A549 (cell line): ENCODE data around the gene MIOX. TPM values are rescaled to one million over a fixed set of nuclear protein-coding genes. Genes with fewer than 3 reads are reported as not detected.

Experiments
- ATAC-seq, 2 experiments: fragments of 200-7000 bp in 1 of 2; fragments of >200 bp in 1 of 2; cut with Nextera tagmentation in 1 of 2; cut with Tn5 transposase in 1 of 2; 3 replicates each; pipeline versions ENCODE4 v1.8.0 to v1.9.1; 2018 to 2020; ENCODE audit warnings: mild to moderate bottlenecking in 1 of 2, moderate library complexity in 1 of 2
- CTCF ChIA-PET: fragments of 300-600 bp; sonication (Branson Sonifier 250); formaldehyde crosslinking; extraction: SDS; loops from one replicate; lab custom pipeline; 2021; ENCODE audit warnings: antibody characterized with exemption, inconsistent platforms; lab: Yijun Ruan, JAX
- POLR2A ChIA-PET: fragments of 350-600 bp; formaldehyde crosslinking; extraction: SDS; loops from one replicate; lab custom pipeline; 2021; ENCODE audit warnings: antibody characterized with exemption, inconsistent platforms; lab: Yijun Ruan, JAX
- DNase-seq, 2 experiments: peaks; one replicate each; pipeline versions ENCODE4 v3.0.0 to v3.0.0-alpha.2; 2011 to 2016; ENCODE audit warnings: low read depth in 1 of 2, low spot score in 1 of 2
- FAIRE-seq: peaks from 2 replicates; lab custom pipeline; 2011; peaks lifted over from hg19 to GRCh38; lab: Jason Lieb, UNC
- H3K27ac ChIP-seq, 2 experiments: fragments of >200 bp; sonication (Bioruptor Twin); formaldehyde crosslinking; 3 replicates each; pipeline ENCODE4 v1.5.1; 2016 to 2017
- H3K4me1 ChIP-seq: fragments of >200 bp; sonication (Bioruptor Twin); formaldehyde crosslinking; 3 replicates; pipeline ENCODE4 v1.6.1; 2016
- H3K4me2 ChIP-seq: fragments of >200 bp; sonication (Bioruptor Twin); formaldehyde crosslinking; 3 replicates; pipeline ENCODE4 v1.6.1; 2016
- H3K4me3 ChIP-seq: fragments of >200 bp; sonication (Bioruptor Twin); formaldehyde crosslinking; 3 replicates; pipeline ENCODE4 v1.5.1; 2016
- H3K9me3 ChIP-seq: fragments of >200 bp; sonication (Bioruptor Twin); formaldehyde crosslinking; 3 replicates; pipeline ENCODE4 v1.6.1; 2016
- CEBPB ChIP-seq, 2 experiments: fragments of >200 bp in 1 of 2; sonication (Bioruptor Twin) in 1 of 2; formaldehyde crosslinking in 1 of 2; IDR thresholded peaks; 2 replicates each; pipeline ENCODE4 v1.6.1; 2012 to 2016
- CHD4 ChIP-seq: fragments of 200-600 bp; sonication (generic); IDR thresholded peaks from 2 replicates; pipeline ENCODE4 v1.6.1; 2016; ENCODE audit warnings: antibody characterized with exemption, mild to moderate bottlenecking, borderline replicate concordance
- CTCF ChIP-seq: fragments of >200 bp; sonication (Bioruptor Twin); formaldehyde crosslinking; IDR thresholded peaks from 3 replicates; pipeline ENCODE4 v1.5.1; 2016
- ESRRA ChIP-seq: fragments of 150-350 bp; IDR thresholded peaks from 2 replicates; pipeline ENCODE4 v1.6.1; 2014; ENCODE audit warnings: mild to moderate bottlenecking, low read length, borderline replicate concordance
- FOSL2 ChIP-seq, 2 experiments: fragments of 450-650 bp in 1 of 2; fragments of >200 bp in 1 of 2; sonication (Bioruptor Twin) in 1 of 2; formaldehyde crosslinking; IDR thresholded peaks; 2 replicates each; pipeline versions ENCODE4 v1.5.0 to v1.6.1; 2016 to 2020; ENCODE audit warnings: mild to moderate bottlenecking in 1 of 2, moderate library complexity in 1 of 2
- HMGXB4 ChIP-seq: fragments of 250-450 bp; sonication (Bioruptor Pico); IDR thresholded peaks from 2 replicates; pipeline ENCODE4 v1.5.0; 2021; ENCODE audit warnings: mild to moderate bottlenecking, moderate library complexity, borderline replicate concordance
- HOXB5 ChIP-seq: fragments of 250-450 bp; sonication (Bioruptor Pico); IDR thresholded peaks from 2 replicates; pipeline ENCODE4 v1.5.0; 2020; ENCODE audit warnings: mild to moderate bottlenecking, moderate library complexity
- MAFK ChIP-seq: fragments of 450-650 bp; IDR thresholded peaks from 2 replicates; pipeline ENCODE4 v1.6.1; 2014; ENCODE audit not compliant: partially characterized antibody
- MAX ChIP-seq: IDR thresholded peaks from 2 replicates; pipeline ENCODE4 v1.6.1; 2012
- MYC ChIP-seq: IDR thresholded peaks from 2 replicates; pipeline ENCODE4 v1.6.1; 2012; ENCODE audit warnings: mild to moderate bottlenecking, inconsistent platforms, low read length, improper control_type of control experiment, borderline replicate concordance
- NFE2L2 ChIP-seq: fragments of 150-350 bp; conservative IDR thresholded peaks from 2 replicates; pipeline ENCODE4 v1.6.1; 2014; ENCODE audit warnings: low read length
- POLR2AphosphoS2 ChIP-seq: conservative IDR thresholded peaks from 2 replicates; pipeline ENCODE4 v1.6.1; 2012; ENCODE audit warnings: low read length, improper control_type of control experiment, inconsistent platforms
- RFX5 ChIP-seq: fragments of 450-650 bp; IDR thresholded peaks from 2 replicates; pipeline ENCODE4 v1.7.1; 2014; ENCODE audit warnings: antibody characterized with exemption, mild to moderate bottlenecking, moderate library complexity
- SMC3 ChIP-seq: fragments of >200 bp; sonication (Bioruptor Twin); formaldehyde crosslinking; IDR thresholded peaks from 3 replicates; pipeline ENCODE4 v1.6.1; 2018; ENCODE audit warnings: inconsistent platforms
- TFCP2L1 ChIP-seq: fragments of 250-450 bp; sonication (Bioruptor Pico); IDR thresholded peaks from 2 replicates; pipeline ENCODE4 v1.5.0; 2021; ENCODE audit warnings: mild to moderate bottlenecking
- USF2 ChIP-seq: fragments of 450-650 bp; IDR thresholded peaks from 2 replicates; pipeline ENCODE4 v1.6.1; 2014; ENCODE audit warnings: antibody characterized with exemption
- ZSCAN20 ChIP-seq: fragments of 250-450 bp; sonication (Bioruptor Pico); IDR thresholded peaks from 2 replicates; pipeline ENCODE4 v1.8.0; 2022; ENCODE audit warnings: mild to moderate bottlenecking, moderate library complexity
- WGBS: methylation state at CpG from one replicate; pipeline ENCODE4 v1.1.6; 2017; ENCODE audit errors: missing lambda C conversion rate; 5-methylcytosine and 5-hydroxymethylcytosine counted together
- polyA plus RNA-seq, 4 experiments: library from polyadenylated mRNA; depleted of rRNA in 3 of 4; stranded (reverse); fragments of >200 nt; fragmentation: RNase III in 1 of 4; extraction: RNeasy Plus Mini Kit Qiagen cat#74134 plus additional on column Dnase treatment in 1 of 4; gene quantifications; 2 replicates in 3 of 4; 3 replicates in 1 of 4; pipeline ENCODE4 v1.2.3, GENCODE V29; 2011 to 2017

MIOX gene
- polyA plus RNA-seq, 2 of the 4 experiments (the other 2 are of a cell fraction), result 0.08 TPM; not detected in 1

GRCh38 chr22:50439314-50439870 is 47.3 kb upstream of the MIOX start:
- ATAC-seq (no peak), DNase-seq (no peak), FAIRE-seq (no peak)
- POLR2A ChIA-PET, result no interaction called here
- no peaks in the 10 kb centered on the region for H3K9me3 ChIP-seq
- H3K4me3 ChIP-seq, result no peak overlapping the region
- 85% methylated on average over 4 of the region's 17 CpGs for WGBS
- peaks cover 2% of the 10 kb centered on the region; the same call in 1 of the 3 replicates for H3K4me1 ChIP-seq
- H3K27ac ChIP-seq, result no peak overlapping the region
- CTCF ChIA-PET, result interaction anchor here (0.9 to 1.6 kb wide), 5 partner anchors 9 to 291 kb away, joined by 3 to 5 read pairs (median 3); no protein-coding TSS in a partner anchor
- no peak for TF ChIP-seq HOXB5 (CRISPR knock-in tag)
- no peak for TF ChIP-seq ESRRA
- TF ChIP-seq SMC3, result no peak
- no peak for TF ChIP-seq POLR2AphosphoS2
- TF ChIP-seq USF2, result no peak
- no peak for TF ChIP-seq RFX5
- no peak for TF ChIP-seq MAFK
- TF ChIP-seq CTCF, result no peak
- no peak for TF ChIP-seq NFE2L2
- TF ChIP-seq MYC, result no peak
- TF ChIP-seq ZSCAN20 (CRISPR knock-in tag), result no peak
- H3K4me2 ChIP-seq, result no peak overlapping the region

- DNase-seq (no peak), FAIRE-seq (no peak), ATAC-seq (peak in 1 of 2 experiments; percentile 4; a peak in 1 of 6 replicates)
- Histone ChIP-seq H3K27ac (no peak overlapping the region), H3K4me2 (no peak overlapping the region), H3K4me1 (peaks cover 7% of the 10 kb centered on the region; the same call in 1 of the 3 replicates), H3K4me3 (no peak overlapping the region), H3K9me3 (no peaks in the 10 kb centered on the region)
- ChIA-PET CTCF (interaction anchor here (0.9 to 1.6 kb wide), 2 partner anchors 58 to 291 kb away, joined by 3 to 4 read pairs; no protein-coding TSS in a partner anchor), POLR2A (no interaction called here)
- WGBS, result 89% methylated on average over 4 of the region's 10 CpGs
- TF ChIP-seq CEBPB (IDR thresholded peaks at IDR 0.05), result no peak
- no peak for TF ChIP-seq TFCP2L1 (CRISPR knock-in tag)
- no peak for TF ChIP-seq CHD4
- no peak for TF ChIP-seq FOSL2 (IDR thresholded peaks at IDR 0.05)
- no peak for TF ChIP-seq FOSL2 (CRISPR knock-in tag; IDR thresholded peaks at IDR 0.05)
- no peak for TF ChIP-seq MAX
Measured at GRCh38 chr22:50439871-50440331, 46.8 kb upstream of the MIOX start.

- ATAC-seq (peak in 1 of 2 experiments; percentile 2; a peak in 1 of 6 replicates), FAIRE-seq (no peak)
- ChIA-PET POLR2A (no interaction called here), CTCF (interaction anchor here (1.6 kb wide), 1 partner anchor 57 kb away, joined by 4 read pairs; no protein-coding TSS in a partner anchor)
- H3K4me1 ChIP-seq, result peaks cover 11% of the 10 kb centered on the region; the same call in 1 of the 3 replicates
- TF ChIP-seq HMGXB4 (CRISPR knock-in tag) (no peak), TFCP2L1 (CRISPR knock-in tag) (no peak)
- TF ChIP-seq, all 56 proteins: peak for 0
- DNase-seq, result no peak
- Histone ChIP-seq H3K9me3 (no peaks in the 10 kb centered on the region), H3K4me2 (no peak overlapping the region), H3K27ac (no peak overlapping the region), H3K4me3 (no peak overlapping the region)
- WGBS, result 97% methylated on average over 9 of the region's 26 CpGs
Measured at GRCh38 chr22:50440544-50441249, 46.0 kb upstream of the MIOX start.
